ENCODE results near the gene UBE3D.
"Not testable (repeated sequence)": the region's sequence is repeated elsewhere in the genome, so short reads cannot be mapped to it uniquely, and the experiment has no call there.

Gene UBE3D

DNA sequence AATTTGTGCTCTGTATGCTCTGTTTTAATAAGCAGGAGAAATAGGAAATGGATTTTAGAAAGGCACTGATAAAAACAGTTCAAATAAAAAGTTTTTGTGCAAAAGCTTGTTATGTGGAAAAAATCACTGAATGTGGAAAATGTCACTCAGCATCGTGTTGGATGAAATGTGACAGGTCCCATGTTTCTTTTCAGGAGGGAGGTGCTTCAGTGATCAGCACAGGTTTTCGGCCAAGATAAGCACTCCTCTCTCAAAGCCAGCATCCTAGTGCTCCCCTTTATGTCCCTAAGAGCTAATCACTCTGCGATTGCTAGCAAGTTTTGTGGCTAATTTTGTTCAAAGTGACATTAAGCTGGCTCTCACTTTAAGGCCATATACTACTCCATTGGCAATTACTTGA, 12.0 kb downstream of the UBE3D start:
- no peak for DNase-seq

- DNase-seq: no peak
Measured at GRCh38 chr6:83051377-83052172, 14.1 kb downstream of the UBE3D start.

DNA sequence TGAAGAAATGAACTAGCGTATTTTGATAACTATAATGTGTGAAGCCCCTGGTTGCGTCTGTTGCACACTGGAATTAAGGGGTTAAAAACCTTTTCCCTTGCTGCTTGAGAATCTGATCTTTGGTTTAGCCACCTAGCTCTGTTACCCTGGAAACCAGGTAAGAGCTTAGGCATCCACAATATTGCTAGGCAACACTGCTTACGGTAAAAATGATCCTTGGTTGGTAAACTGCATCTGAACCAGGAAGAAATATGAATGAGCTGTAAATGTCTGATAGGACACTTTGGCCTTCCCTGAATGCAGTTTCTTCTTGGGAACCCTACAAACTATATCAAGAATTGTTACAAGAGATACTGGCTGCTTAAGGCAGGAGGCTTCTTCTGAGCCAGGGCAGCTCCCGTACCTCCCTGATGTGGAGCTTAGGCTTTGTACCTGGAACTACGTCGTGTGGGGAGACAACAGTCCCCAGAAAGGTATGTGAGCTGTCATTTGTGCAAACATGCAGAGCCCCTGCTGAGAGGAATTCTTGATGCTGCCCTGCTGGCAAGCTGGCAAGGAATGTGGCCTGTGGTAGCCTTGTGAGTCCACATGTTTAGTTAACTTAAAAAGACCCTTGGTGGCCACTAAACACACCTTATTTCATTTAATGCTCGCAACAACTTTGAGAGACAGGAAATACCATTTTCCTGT, 18.4 kb downstream of the UBE3D start:
- no peak for DNase-seq

- DNase-seq: peak; percentile 54
Measured at GRCh38 chr6:83044091-83044768, 21.4 kb downstream of the UBE3D start.

- DNase-seq: no peak
Measured at GRCh38 chr6:83042467-83043053, 23.1 kb downstream of the UBE3D start.

- DNase-seq: peak; percentile 18
Measured at GRCh38 chr6:83038246-83038645, 27.4 kb downstream of the UBE3D start.

DNA sequence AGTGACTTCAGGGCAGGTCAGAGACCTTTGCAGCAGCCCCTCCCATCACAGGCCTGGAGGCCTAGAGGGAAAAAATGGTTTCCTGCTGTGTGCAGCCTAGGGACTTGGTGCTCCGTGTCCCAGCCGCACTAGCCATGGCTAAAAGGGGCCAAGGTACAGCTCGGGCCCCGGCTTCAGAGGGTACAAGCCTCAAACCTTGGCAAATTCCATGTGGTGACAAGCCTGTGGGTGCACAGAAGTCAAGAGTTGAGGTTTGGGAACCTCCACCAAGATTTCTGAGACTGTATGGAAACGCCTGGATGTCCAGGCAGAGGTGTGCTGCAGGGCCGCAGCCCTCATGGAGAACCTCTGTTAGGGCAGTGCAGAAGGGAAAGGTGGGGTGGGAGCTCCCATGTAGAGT, 34.0 kb downstream of the UBE3D start:
- no peak for DNase-seq

DNA sequence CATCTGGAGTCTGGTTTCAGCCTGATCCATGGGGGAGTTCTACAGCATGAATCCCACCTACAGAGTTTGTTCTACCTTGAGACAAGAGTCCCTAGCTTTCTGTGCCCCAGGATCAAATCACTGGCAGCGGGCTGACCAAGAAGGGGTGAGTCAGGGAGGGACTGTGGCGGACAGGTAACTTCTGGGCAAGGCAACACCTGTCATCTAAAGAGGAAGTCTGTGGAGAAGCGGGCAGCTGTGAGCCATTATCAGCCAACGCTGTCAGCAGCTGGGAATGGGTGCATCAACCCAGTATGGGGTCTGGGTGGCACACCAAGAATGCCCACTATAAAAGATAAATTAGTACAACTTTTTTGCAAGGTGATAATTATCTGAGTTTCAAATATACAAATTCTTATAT, 45.9 kb downstream of the UBE3D start:
- no peak for DNase-seq

- not testable (repeated sequence) for DNase-seq
Measured at GRCh38 chr6:83011131-83011530, 54.5 kb downstream of the UBE3D start.

DNA sequence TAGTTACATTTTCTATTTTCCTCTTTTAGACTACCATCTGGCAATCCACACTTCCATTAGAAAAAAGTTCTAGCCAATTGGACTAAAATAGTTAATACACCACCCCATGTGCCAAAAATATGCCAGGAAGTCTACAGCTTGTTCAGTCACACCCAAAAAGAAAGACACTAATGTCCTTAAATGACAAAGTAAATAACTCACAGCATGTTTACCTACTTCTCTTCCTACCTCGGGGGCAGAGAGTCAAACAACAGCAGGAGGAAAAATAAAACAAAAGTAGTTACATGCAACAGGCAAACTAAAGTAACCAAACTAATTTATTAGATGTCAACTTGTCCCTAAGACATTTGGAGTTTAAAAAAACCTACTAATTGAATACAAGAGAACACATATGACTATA, 57.0 kb downstream of the UBE3D start:
- DNase-seq: no peak

DNA sequence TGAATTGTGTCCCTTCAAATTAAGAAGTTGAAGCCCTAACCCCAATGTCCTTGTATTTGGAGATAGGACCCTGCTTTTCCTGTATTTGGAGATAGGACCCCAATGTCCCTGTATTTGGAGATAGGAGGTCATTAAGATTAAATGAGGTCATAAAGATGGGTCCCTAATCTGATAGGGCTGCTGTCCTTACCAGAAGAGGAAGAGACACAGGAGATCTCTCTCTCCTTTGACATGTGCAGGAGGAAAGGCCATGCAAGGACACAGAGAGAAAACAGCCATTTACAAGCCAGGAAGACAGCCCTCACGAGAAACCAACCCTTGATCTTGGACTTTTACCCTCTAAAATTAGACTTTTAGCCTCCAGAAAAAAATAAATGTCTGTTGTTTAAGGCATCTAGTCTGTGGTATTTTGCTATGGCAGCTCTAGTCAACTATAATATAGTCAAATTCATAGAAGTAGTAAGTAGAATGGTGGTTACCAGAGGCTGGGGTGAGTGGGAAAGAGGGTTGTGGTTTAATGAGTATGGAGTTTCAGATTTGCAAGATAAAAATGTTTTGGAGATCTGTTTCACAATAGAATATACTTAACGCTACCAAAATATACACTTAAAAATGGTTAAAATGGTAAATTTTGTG, 59.3 kb downstream of the UBE3D start:
- DNase-seq: no peak

- DNase-seq: no peak
Measured at GRCh38 chr6:82996156-82996555, 69.5 kb downstream of the UBE3D start.

DNA sequence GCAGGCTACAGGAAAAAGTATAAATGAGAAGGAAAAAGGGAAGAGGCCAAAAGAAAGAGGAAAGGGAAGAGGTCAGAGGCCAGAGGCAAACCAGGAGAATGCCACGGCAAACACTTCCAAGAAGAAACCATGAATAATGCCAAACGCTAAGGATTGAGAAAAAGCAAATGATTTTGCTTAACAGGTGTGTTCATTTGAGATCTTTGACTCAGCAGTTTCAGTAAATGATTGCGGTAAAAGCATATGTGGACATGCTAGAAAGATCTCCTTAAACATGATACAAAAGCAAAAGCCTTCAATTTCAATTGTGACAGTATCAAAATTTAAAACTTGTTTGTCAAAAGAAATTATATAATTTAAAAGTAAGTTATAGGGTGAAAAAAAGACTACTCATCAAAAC, 70.6 kb downstream of the UBE3D start:
- no peak for DNase-seq

GRCh38 chr6:82989736-82990290, 75.8 kb downstream of the UBE3D start:
- DNase-seq: peak; percentile 3

DNA sequence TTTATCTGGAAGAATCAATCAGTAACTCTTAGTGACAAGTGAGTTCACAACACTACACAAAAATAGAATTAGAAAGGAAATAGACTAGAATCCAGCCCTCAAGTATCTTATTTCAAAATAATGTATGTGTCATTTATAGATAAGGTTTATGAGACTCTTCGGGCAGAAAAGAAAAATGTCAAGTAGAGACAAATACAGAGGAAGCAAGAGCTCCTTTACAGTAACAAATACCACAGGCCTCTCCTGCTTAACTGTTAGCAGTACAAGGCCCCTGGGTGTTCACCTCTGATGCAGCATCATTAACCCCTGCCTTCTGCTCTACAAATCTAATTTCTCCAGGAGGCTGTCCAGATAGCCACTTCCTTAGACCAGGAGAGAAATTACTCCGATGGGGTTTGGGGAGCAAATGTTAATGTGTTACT, 76.7 kb downstream of the UBE3D start:
- peak; percentile 12 for DNase-seq

GRCh38 chr6:82987951-82988350, 77.7 kb downstream of the UBE3D start:
- DNase-seq: no peak

DNA sequence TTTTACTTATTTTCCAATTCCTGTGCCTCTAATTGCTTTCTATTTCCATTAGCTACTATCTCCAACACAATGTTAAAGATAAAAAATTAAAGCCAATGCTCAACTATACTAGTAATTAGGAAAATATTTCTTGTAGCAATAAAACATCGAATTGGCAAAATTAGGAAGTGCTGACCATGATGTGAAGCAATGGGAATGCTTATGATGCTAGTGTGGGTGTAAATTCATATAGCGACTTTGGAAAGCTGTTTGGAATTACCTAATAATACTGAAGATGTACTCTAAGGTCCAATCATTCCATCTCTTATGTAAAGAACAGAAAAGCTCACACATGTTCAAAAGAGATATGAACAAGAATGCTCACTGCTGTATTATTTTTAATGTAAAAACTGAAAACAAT, 78.2 kb downstream of the UBE3D start:
- DNase-seq: no peak

- DNase-seq: no peak
Measured at GRCh38 chr6:82984720-82985119, 80.9 kb downstream of the UBE3D start.

- DNase-seq: peak; percentile 78
Measured at GRCh38 chr6:82980086-82980485, 85.6 kb downstream of the UBE3D start.

GRCh38 chr6:82979657-82980056, 86.0 kb downstream of the UBE3D start:
- DNase-seq: no peak

- DNase-seq: no peak
Measured at GRCh38 chr6:82978362-82978945, 87.2 kb downstream of the UBE3D start.

DNA sequence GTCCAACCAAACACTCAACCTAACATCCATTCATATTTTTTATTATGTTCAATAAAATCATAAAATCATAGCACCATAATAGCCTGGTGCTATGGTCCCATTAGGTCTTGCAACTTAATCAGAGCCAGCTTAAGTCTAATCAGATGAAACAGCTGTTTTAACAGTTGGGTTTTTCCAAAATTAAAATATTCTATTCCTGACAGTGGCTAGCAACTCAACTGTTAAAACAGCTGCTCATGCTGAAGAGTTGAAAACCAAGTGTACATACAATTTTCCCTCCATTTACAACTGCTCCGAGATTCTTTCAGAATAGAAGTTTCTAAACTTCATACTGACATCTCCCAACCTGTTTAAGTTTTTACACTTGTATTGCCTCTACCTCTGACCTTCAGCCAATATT, 89.5 kb downstream of the UBE3D start:
- DNase-seq: no peak
